ENCODE measurements around the gene SPNS3.

SPNS3 gene

GRCh38 chr17:4487820-4488716 lies 54.3 kb downstream of the SPNS3 start:
- no peak for DNase-seq (ENCODE audit: low read depth in 2 of 2)

- DNase-seq (ENCODE audit: low read depth in 2 of 2) = no peak
These were observed 55.4 kb downstream of the SPNS3 start for GRCh38 chr17:4488989-4489595.

GRCh38 chr17:4490109-4490591 lies 56.4 kb downstream of the SPNS3 start:
- DNase-seq (ENCODE audit: low read depth in 2 of 2) = no peak

- no peak for DNase-seq (ENCODE audit: low read depth in 2 of 2)
These were observed 56.9 kb downstream of the SPNS3 start for GRCh38 chr17:4490637-4491061.

- no peak for DNase-seq (ENCODE audit: low read depth in 2 of 2)
These were observed 59.2 kb downstream of the SPNS3 start for GRCh38 chr17:4492721-4493561.

GRCh38 chr17:4497101-4497824 lies 63.5 kb downstream of the SPNS3 start:
- no peak for DNase-seq (ENCODE audit: low read depth in 2 of 2)

- DNase-seq (ENCODE audit: low read depth in 2 of 2) = peak; percentile 40 to 55
These were observed 65.0 kb downstream of the SPNS3 start, which contains the start of gene SPNS2 for GRCh38 chr17:4498461-4499397. Gene SPNS2 (plus strand): TSS chr17:4498881. CDS start chr17:4499048, 167 bp downstream.

GRCh38 chr17:4499431-4500190 lies 65.9 kb downstream of the SPNS3 start:
- DNase-seq (ENCODE audit: low read depth in 2 of 2) = no peak

- DNase-seq (ENCODE audit: low read depth in 2 of 2) = no peak
These were observed 66.4 kb downstream of the SPNS3 start for GRCh38 chr17:4500191-4500571.

- DNase-seq (ENCODE audit: low read depth in 2 of 2) = no peak
These were observed 67.7 kb downstream of the SPNS3 start for GRCh38 chr17:4501295-4501949.

GRCh38 chr17:4502466-4503154 lies 68.9 kb downstream of the SPNS3 start:
- DNase-seq (ENCODE audit: low read depth in 2 of 2) = no peak

- DNase-seq (ENCODE audit: low read depth in 2 of 2) = no peak
These were observed 69.7 kb downstream of the SPNS3 start for GRCh38 chr17:4503283-4504025.

- DNase-seq (ENCODE audit: low read depth in 2 of 2) = no peak
These were observed 70.4 kb downstream of the SPNS3 start for GRCh38 chr17:4504188-4504587.

- DNase-seq (ENCODE audit: low read depth in 2 of 2) = no peak
These were observed 71.4 kb downstream of the SPNS3 start for GRCh38 chr17:4505187-4505586.

GRCh38 chr17:4506175-4506813 lies 72.6 kb downstream of the SPNS3 start:
- DNase-seq (ENCODE audit: low read depth in 2 of 2) = no peak

GRCh38 chr17:4506892-4507291 lies 73.2 kb downstream of the SPNS3 start:
- DNase-seq (ENCODE audit: low read depth in 2 of 2) = no peak

Data from stimulated activated CD4-positive, alpha-beta T cell treated with anti-CD3 and anti-CD28 coated beads, Interleukin-4, amount 100 ng/mL, for 48 hours (primary cell).